Caki2 (cell line): Measurements from ENCODE around the gene FAM20C. TPM values are rescaled to one million over a fixed set of nuclear protein-coding genes. Genes with fewer than 3 reads are reported as not detected.
"Not testable (repeated sequence)": the region's sequence is repeated elsewhere in the genome, so short reads cannot be mapped to it uniquely, and the experiment has no call there.

Source experiments
- DNase-seq: peaks from one replicate; pipeline ENCODE4 v3.0.0-alpha.2; 2015; ENCODE audit warnings: low read depth
- in situ Hi-C: cut with HindIII; loops from 2 replicates; pipeline ENCODE4 v1.10.0; 2016; ENCODE audit warnings: low sequenced_read_pairs, low pct_unique_long_range_greater_than_20kb, mixed read lengths
- total RNA-seq: library from RNA; depleted of rRNA; stranded (reverse); fragments of >200 nt; shearing (Covaris generic); gene quantifications from 2 replicates; pipeline ENCODE4 v1.2.3, GENCODE V29; 2014; ENCODE audit warnings: low replicate concordance

Gene FAM20C
- total RNA-seq, 1 experiment from 2014 or later, result 28.8 TPM

GRCh38 chr7:170551-171363, 21.6 kb upstream of the FAM20C start:
- in situ Hi-C loops, result no loop called here
- DNase-seq, result no peak

GRCh38 chr7:171364-171904, 20.9 kb upstream of the FAM20C start:
- in situ Hi-C loops, result no loop called here
- DNase-seq, result no peak

- in situ Hi-C loops, result no loop called here
- DNase-seq, result no peak
Observed at GRCh38 chr7:171912-172515, 20.4 kb upstream of the FAM20C start.

- in situ Hi-C loops, result no loop called here
- DNase-seq, result no peak
Observed at GRCh38 chr7:173209-173918, 19.0 kb upstream of the FAM20C start.

GRCh38 chr7:174716-175115, 17.7 kb upstream of the FAM20C start:
- in situ Hi-C loops, result no loop called here
- no peak for DNase-seq

- DNase-seq, result no peak
- in situ Hi-C loops, result no loop called here
Observed at GRCh38 chr7:175955-176354, 16.4 kb upstream of the FAM20C start.

GRCh38 chr7:176381-176780, 16.0 kb upstream of the FAM20C start:
- in situ Hi-C loops, result no loop called here

GRCh38 chr7:176786-177459, 15.4 kb upstream of the FAM20C start:
- in situ Hi-C loops, result no loop called here
- DNase-seq, result no peak

More at GRCh38 chr7:176381-176780, 16.0 kb upstream of the FAM20C start:
- no peak for DNase-seq

- no peak for DNase-seq
- in situ Hi-C loops, result no loop called here
Observed at GRCh38 chr7:178444-178843, 13.9 kb upstream of the FAM20C start.

GRCh38 chr7:179209-179681, 13.1 kb upstream of the FAM20C start:
- DNase-seq, result no peak
- in situ Hi-C loops, result no loop called here

GRCh38 chr7:179948-180694, 12.2 kb upstream of the FAM20C start:
- in situ Hi-C loops, result no loop called here
- no peak for DNase-seq

GRCh38 chr7:181738-182137, 10.6 kb upstream of the FAM20C start:
- in situ Hi-C loops, result no loop called here
- DNase-seq, result no peak

GRCh38 chr7:182502-182901, 9.9 kb upstream of the FAM20C start:
- DNase-seq, in situ Hi-C loops: not testable (repeated sequence)

GRCh38 chr7:183496-184292, 8.7 kb upstream of the FAM20C start:
- DNase-seq, result no peak
- in situ Hi-C loops, result no loop called here

- in situ Hi-C loops, result no loop called here
Observed at GRCh38 chr7:184294-185264, 7.8 kb upstream of the FAM20C start.

GRCh38 chr7:186516-187113, 5.8 kb upstream of the FAM20C start:
- DNase-seq, result no peak
- in situ Hi-C loops, result no loop called here

More at GRCh38 chr7:184294-185264, 7.8 kb upstream of the FAM20C start:
- DNase-seq, result no peak
